HTERT RPE-1 (cell line): ENCODE measurements around the gene SOX30.

Experiments used
- in situ Hi-C: fragments of 300-500 bp; cut with MboI; formaldehyde crosslinking; loops from 4 replicates; pipeline ENCODE4 v1.14.3; 2020; ENCODE audit warnings: low sequenced_read_pairs

SOX30 gene

DNA sequence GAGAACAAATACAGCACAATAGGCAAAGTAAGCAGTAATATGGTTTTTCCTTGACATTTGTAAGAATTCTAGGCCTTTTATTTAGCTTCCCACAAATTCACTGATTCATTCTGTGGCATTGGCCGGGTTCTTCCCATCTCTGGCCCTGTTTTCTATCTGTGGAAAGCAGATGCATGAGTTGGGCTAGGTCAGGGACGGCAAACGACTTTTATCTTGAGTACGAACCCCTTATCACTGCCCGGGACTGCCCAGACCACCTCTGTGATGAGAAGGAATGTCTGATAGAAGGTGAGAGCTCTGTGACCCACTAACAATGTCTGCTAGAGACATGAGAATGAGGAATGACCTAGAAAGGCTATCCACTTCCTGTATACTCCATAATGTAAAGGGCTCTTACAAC, 41.2 kb downstream of the SOX30 start:
- in situ Hi-C loops, result no loop called here

DNA sequence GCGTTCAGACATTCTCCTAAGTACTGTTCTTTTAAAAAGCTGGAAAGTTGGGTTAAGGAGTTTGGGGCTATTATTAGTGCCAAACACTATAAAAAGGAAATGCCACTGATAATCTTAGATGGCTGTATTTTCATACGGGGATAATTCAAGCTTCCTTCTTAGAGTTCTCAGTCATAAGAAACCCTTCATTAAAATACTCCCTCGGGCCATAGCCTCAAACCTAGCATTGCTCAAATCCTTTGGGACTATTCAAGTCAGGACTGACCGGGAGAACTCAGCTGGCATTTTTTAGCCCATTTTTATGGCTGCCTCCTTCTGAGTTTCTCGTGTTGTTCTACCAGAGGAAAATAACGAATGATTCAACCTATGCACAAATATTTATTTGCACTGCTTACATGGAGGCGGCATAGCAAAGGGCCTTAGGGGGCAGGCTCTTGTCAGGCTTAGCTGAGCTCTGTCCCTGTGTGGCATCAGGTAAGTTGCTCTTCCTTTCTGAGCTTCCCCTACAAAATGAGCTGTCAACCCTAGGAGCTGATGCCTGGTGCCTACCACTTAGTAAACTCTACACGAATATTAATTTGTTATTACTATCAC, 43.2 kb downstream of the SOX30 start:
- in situ Hi-C loops, result no loop called here

DNA sequence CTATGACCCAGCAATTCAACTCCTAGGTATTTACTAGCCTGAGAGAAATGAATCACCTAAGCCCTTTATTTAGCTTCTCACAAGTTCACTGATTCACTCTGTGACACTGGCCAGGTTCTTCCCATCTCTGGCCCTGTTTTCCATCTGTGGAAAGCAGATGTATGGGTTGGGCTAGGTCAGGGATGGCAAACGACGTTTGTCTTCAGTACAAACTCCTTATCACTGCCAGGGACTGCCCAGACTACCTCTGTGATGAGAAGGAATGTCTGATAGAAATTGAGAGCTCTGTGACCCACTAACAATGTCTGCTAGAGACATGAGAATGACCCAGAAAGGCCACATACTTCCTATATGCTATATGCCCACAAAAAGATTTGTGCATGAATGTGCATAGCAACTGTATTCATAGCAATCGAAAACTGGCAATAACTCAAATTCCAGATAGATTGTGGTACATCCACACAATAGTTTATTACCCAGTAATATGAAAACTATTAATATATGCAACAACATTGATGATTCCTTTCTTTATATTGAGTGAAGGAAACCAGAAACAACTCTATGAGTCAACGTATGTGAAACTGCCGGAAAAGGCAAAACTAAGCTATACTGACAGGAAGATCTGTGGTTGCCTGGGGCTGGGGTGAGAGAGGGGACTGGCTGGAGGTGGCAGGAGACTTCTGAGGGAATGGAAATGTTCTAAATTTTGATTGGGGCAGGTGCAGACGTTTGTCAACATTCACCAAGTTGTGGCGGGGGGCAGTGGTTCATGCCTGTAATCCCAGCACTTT, 44.7 kb downstream of the SOX30 start:
- in situ Hi-C loops, result no loop called here

DNA sequence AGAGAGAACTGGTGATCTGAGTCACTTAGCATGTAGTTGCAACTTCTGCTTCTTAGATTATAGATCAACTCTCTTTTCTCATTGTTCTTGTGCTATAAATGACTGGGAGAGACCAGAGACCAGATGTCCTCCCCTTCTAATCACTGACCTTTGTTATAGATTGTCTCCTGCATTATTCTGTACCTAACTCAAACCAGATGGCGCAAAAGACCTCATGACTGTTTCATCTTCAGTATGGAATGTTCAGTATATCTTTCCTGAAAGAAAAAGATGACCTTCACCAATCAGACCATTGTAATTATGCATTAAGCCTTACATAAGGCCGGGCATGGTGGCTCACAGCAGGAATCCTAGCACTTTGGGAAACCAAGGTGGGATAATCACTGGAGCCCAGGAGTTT, 46.2 kb downstream of the SOX30 start:
- in situ Hi-C loops, result no loop called here

DNA sequence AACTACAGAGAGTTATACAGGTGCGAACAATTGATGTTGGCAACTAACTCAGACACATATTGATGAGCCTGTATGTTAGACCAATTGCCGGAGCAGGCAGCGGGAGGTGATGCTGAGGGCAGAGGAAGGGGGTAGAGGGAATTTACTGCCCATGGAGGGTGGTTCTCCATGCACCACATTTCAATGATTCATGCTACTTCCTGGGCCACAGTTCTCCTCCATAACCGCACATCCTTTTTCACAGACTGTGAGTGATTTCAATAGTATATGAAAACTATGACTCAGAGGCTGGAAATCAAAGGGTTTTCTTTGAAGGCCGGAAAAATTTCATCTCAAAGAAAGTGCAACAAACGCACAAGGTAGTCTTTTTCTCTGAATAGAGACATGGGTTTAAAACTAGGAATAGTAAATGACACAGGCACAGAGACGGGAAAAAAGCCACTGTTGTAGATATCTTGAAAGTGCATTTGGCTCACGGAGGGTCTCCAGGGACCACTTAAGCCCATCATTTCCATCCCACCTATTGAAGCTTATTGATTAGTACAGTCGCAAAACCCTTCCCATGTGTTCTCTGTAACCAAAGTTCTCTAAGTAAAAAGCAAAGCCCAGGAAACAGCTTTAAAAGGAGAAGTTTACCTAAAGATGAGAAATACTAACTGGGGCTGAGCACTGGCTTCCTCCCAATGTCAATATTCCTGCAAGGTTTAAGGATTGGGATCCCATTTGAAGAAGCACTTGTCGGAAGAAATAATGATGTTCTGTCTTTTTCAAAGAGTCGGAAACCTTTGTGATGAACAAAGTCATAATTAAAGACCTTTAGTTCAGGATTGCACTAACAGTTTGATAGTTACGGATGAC, 48.7 kb downstream of the SOX30 start:
- in situ Hi-C loops, result no loop called here

DNA sequence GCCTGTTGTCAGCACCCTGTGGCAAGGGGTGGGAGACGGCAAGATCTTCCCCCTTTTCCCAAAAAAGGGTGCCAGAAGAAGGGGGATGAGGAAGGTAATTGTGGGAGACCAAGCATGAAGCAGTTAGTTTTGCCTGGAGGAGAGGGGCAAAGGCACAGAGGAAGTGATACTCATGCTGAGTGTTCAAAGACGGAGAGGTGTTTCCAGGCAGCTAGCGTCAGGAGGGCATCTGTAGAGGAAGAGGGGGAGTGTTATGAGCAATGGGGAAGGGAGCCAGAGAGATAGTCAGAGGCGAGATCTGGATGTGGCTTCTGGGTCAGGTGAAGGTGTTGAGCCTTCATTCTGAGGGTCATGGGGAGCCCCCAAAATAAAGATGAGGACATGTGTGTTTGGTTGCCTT, 49.7 kb downstream of the SOX30 start:
- in situ Hi-C loops, result no loop called here

DNA sequence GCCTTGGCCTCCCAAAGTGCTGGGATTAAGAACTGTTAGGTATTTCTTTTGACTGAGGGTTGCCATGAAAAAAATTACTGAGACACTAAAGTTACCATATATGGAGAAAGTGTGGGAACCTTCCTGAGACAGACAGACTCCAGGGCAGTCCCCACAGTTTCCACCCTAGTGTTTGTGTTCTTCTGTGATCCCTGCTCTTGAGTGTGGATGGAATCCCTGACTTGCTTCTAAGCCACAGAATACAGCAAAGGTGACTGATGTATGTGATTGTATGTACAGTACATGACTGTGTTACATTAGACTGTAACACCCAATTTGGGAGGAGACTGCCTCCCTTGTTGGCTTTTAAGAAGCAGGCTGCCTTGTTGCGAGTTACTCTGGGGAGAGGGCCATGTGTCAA, 52.0 kb downstream of the SOX30 start:
- in situ Hi-C loops, result no loop called here

DNA sequence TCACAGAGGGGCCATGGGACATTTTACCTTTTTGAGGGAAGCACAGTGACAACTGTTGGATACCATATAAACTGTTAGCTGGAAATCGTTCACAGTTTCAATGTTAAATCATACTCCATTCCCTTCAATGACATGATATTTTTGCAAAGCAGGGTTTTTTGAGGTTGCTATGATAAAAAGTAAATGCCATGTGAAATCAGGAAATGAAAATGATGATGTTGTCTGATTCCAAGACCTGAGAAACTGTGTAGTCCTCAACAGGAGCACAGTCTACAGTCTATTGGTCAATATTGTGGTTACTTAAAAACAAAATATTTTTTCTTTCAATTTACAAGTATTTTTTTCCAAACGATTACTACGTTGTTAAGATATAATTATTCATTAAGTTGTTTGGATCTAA, 52.7 kb downstream of the SOX30 start:
- in situ Hi-C loops, result no loop called here

DNA sequence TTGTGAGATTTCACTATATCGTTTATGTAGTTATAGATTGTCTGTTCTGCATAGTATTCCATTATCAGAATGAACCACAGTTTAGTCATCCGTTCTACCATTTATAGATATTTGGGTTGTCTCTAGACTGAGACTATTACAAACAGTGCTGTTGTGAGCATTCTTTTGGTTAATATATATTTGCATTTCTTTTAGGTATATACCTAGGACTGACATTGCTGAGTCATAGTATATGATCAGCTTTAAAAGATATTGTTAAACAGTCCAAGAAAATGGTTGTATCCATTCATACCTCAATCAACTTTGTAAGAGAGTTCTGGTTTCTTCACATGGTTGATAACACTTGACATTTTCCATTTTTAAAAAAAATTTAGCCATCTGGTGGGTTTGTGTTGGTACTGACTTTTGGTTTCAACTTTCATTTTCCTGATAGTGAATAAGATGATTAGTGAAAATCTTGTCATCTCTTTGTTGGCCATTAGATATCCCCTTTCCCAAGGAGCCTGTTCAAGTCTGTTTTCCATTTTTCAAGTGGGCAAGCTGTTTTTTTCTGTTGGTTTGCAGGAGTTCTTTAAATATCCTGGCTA, 53.8 kb downstream of the SOX30 start:
- in situ Hi-C loops, result no loop called here

DNA sequence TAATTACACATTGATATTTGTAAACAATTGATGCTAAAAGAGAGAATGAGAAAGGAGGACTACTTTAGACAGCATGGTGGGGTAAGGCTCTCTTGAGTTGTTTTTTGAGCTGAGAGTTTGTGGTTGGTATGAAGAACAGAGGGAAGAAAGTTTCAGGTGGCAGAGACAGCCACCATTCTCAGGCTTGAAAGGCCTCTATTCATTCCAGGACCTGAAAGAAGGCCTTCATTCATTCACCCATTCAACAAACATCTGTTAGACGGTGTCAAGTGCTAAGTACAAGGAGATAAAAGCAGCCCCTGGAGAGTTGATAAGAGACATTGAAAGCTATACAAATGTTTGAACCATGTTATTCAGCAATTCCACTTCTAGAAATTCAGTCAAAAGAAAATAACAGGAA, 55.0 kb downstream of the SOX30 start:
- in situ Hi-C loops, result no loop called here

DNA sequence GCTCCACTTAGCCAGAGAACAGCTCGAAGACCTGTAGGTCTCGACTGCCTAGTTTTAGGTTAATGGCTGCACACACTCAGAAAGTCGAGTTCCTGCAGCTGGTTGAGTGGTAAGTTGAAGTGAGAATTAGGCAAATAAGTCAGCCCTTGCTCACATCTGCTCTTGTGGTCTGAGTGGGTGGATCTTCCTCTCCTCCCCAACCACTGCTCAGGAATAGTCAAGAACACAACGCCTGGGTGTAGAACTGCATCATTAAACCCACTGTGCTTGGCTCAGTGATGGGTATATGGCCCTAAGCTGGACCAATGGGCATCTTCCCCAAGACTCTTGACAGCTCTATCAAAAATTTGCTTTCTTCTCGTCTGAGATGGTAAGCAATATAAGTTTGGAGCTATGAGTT, 55.8 kb downstream of the SOX30 start:
- in situ Hi-C loops, result no loop called here

DNA sequence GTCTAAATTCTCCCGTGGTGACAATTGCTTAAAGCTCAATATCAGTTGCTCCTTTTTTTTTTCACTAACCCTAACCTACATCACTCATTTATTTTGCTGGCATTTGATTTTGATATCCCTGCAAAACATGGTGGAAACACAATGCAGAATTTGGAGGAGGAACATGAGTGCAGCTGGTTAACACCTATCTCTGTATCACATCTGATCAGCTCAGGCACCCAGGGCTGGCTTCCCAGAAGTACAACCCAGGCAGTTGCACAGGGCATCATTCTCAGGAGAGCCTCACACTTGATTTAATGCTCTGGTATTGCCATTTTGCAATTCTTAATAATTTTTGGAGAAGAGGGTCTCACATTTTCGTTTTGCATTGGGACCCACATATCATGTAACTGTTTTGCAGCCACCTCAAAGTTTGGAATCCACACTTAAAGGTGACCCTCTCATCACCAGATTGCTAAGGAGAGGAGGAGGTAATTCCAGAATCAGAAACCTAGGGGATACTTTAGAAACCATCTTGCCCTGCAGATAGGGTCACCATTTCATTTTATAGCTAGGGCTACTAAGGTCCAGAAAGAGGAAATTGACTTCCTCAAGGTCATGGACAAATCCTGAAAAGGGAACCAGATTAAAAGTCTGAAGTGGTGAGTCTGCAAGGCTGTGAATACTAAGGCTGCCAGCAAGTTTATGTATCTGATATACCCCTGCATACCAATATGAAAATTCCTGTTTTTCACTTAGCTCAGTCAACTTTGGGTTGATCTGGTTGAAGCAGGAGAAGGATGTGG, 57.4 kb downstream of the SOX30 start:
- in situ Hi-C loops, result no loop called here

DNA sequence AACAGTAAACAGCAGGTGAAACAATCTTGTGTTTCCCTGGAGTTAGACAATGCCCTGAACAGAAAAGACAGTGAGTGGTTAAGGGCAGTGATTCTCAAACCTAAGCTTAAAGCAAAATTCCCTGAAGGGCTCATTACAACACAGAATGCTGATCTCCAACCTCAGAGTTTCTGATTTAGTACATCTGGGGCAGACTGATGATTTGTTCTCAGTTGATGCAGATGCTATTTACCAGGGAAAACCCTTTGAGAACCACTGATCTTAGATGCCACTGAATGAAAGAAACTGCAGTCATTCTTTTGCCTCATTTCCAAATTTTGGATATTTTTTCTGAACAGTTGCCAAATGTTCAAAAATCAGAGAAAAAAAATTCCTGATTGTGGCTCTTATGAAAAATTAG, 58.0 kb downstream of the SOX30 start:
- in situ Hi-C loops, result no loop called here

DNA sequence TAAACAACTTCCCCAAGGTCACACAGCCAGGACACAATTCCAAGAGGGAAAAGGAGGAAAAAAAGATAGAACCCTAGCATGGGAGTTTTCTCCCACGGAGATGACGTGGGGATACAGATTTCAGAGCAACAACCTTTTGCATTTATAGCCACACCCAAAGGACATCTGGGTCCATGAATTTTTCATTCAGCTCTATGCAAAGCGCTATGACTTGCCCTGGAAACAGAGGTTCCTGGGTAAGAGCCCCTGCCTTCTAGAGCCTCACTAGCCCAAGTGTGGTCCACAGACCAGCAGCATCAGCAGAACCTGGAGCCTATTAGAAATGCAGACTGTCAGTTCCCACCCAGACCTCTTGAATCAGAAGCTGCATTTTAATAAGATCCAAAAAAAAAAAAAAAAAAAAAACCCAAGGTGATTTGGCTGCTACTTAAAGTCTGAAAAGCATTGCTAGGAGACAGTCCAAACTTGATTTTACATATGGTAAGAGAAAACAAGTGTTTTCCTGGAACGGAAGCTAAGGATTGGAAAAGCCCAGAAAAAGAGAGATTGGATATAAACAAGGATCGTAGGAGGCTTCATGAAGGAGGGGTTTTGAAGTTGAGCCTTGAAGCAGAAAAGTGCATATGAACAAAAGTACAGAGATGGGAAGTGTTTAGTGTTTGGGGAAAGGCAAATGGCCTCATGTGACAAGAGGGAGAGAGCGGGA, 59.0 kb downstream of the SOX30 start:
- in situ Hi-C loops, result no loop called here

DNA sequence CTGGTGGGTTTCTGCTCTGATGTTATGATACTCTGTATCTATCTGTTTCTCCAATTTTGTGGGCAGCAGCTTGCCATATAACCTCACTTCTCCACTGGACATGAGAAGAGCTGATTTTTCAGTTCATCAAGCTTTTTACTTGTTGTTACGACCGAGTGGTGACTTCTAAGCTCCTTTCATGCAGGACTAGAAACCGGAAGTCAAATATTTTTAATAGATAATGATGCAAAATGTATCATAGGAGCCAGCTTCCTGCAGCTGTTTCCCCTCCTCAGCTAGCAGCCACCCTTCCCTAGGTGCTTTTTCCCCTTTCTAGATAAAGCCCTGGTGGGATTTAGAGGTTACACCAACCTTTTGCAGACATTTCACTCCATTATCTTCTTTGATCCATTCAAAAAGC, 59.6 kb downstream of the SOX30 start:
- in situ Hi-C loops, result no loop called here

DNA sequence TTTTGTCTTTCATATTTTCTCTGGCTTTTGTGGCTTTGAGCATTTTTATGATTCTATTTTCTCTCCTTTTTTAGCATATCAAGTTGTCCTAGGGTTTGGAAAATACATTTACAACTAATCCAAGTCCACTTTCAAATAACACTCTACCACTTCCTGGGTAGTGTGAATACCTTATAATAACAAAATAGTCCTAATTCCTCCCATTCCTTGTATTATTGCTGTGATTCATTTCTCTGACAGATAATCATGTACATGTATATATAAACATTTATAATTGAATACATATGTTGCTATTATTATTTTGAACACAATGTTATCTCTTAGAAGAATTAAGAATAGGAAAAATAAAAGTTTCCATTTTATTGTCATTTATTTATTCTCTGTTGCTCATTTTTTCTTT, 61.8 kb downstream of the SOX30 start:
- in situ Hi-C loops, result no loop called here

DNA sequence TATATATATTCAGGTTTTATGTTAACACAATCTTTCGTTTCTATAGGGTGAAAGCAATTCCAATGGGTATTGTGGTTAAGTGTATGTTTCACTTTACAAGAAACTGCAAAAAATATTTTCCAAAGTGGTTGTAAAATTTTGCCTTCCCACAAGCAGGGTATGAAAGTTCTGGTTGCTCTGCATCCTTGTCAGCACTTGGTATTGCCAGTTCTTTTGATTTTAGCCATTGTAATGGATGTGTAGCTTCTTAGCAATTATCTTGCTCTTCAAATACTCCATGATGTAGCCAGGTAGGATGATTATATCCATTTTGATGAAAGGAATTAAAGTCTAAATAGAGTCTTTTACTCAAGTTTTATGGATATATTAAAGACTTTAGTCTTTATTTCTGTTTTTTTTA, 67.6 kb downstream of the SOX30 start:
- in situ Hi-C loops, result no loop called here

DNA sequence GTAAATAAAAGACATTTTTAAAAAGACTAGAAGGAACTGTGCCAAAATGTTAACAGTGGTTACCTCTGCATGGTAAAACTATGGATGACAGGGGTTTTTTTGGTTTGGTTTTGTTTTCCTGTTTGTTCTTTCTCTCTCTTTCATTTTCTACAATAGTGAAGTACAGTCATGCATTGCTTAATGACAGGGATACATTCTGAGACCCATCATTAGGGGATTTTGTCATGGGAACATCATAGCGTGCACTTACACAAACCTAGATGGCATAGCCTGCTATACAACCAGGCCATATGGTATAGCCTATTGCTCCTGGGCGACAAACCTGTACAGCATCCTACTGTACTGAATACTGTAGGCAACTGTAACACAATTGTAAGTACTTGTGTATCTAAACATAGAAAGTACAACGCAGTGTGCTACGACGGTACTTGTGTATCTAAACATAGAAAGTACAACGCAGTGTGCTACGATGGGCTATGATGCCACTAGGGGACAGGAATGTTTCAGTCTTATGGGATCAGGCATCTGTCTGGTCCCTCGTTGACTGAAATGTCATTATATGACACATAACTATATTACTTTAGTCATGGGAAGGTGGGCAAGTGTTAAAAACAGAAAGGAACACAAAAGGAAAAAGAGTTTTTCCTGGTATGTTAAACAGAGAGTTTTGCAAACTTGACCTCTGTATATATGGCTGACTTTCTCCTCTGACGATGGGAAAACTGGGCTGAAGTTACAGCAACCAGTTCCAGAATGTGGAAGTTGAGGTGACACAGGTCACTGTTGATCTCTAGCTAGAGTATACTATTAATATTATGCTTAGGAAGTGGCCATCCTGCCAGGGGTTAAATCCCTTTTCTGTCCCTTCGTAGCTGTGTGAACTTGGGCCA, 69.3 kb downstream of the SOX30 start:
- in situ Hi-C loops, result no loop called here

DNA sequence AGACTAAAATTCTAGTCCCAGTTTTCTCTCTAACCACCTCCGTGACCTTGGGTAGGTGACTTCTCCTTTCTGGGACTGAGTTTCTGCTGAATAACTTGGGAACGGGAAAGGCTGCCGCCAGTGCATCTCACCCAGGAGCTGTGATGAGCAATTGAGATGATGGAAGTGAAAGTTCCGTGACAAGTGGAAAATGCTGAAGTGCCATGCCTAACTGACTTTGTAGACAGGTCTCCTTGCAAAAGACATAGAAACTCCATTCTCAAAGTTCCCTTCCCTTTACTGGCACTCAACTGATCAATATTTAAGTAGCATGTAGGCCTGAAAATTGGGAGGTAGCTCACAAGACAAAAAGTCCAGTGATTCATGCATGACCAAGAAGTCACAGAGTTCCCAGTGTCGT, 70.3 kb downstream of the SOX30 start:
- in situ Hi-C loops, result no loop called here
